Activated CD4-positive, CD25-positive, alpha-beta regulatory T cell (primary cell): ENCODE data around the gene GJB5.
"Not testable (repeated sequence)": the region's sequence is repeated elsewhere in the genome, so short reads cannot be mapped to it uniquely, and the experiment has no call there.

ENCODE experiments used
- DNase-seq, 4 experiments: peaks; one replicate each; lab custom pipeline; 2025; lab: John Stamatoyannopoulos, UW

Gene GJB5

DNA sequence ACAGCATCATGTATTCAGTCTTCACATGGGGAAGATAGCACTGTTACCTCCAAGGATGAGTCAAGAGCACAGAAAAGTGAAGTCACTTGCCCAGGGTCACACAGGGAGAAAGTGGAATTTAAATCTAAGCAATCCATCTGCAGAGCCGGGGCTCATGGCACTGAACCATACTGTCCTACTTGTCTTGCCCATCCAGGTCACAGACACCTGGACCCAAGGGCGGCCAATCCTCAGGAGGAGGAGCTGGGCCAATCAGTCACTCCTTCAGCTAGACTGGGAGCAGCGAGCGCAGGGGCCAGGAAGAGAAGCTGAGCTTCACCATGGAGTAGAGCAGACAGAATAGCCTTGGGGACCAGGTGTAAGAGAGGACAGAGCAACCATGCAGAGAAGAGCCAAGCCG is 9.2 kb upstream of the GJB5 start:
- DNase-seq, result no peak

DNA sequence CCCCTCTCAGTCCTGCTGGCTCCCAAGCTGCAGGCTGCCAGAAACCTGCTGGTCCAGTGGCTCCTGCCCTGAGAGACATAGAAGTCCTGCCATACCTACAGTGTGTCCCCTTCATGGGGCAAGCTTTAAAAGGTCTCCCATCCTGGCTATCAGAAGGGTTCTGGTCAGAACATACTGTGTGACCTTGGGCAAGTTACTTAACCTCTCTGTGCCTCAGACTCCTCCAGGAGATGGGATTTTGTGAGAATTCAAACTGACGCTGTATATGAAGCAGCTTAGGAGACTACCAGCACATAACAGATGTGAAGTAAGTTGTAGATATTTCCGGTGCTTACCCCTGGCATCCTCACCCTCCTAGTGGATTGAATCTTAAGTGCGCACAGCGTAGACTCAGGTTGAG is 8.7 kb upstream of the GJB5 start:
- no peak for DNase-seq

DNA sequence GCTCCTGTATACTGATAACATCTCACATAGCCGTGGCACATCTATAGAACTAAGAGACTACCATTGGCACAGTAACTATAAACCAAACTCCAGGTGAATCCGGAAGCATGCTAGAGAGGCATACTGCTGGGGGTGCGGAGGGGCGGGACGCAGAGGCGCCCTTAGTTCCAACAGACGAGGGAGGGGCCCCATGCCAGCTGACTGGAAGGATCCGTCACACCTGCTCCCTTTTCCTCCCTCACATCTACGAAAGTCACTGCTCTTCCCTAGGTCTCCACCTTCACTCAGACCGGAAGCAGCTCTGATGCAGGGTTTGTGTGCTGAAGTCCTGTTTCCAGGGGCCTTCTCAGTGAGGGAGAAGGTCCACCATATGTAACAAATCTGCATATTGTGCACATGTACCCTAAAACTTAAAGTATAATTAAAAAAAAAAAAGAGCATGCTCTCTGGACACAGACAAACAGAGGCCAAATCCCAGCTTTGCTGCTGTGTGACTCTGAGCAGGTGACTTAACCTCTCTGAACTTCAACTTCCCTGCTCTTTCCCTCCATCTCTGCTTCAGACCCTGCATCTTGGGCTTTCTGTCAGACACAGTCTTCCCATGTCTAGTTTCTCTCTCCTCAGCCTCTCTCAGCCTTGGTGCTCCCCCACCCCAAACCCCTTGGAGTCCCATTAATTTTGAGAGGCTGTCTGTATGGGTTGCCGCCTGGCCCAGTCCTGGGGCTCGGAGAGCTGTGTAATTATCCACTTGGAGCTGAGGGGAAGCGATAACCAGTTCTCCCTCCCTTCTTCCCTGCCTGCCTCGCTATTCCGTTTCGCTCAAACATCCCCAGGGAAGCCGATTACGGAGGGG is 7.8 kb upstream of the GJB5 start:
- no peak for DNase-seq

DNA sequence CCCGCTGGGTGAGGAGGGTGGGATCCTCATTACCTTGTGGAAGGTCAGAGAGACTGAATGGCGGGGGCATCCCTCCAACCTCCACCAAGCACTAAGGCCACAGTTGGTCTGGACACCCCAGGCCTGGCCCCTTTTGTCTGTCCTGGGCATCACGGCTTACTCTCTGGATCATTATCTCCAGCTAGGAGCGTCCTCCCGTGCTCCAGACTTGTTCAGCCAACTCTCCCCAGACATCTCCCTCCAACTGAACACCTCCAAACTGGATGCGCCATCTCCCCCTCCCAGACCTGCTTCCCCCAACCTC is 7.3 kb upstream of the GJB5 start:
- no peak for DNase-seq

- DNase-seq, result no peak
Observed at GRCh38 chr1:34749992-34750391, 4.9 kb upstream of the GJB5 start.

- no peak for DNase-seq
Observed at GRCh38 chr1:34750610-34751009, 4.2 kb upstream of the GJB5 start.

DNA sequence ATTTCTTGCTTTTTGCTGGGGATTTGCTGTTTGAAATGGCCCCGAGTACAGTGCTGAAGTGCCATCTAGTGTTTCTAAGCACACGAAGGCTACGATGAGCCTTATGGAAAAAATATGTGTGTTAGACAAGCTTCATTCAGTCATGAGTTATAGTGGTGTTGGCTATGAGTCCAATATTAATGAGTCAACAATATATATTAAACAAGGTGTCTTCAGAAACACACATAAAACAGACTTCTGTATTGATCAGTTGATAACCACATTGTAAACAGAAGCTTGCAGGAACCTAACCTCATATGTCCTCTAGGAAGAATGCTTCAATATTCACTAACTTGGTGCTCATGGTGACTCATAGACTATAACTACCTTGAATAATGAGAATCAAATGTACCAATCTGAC is 1.7 kb upstream of the GJB5 start:
- DNase-seq, result no peak

DNA sequence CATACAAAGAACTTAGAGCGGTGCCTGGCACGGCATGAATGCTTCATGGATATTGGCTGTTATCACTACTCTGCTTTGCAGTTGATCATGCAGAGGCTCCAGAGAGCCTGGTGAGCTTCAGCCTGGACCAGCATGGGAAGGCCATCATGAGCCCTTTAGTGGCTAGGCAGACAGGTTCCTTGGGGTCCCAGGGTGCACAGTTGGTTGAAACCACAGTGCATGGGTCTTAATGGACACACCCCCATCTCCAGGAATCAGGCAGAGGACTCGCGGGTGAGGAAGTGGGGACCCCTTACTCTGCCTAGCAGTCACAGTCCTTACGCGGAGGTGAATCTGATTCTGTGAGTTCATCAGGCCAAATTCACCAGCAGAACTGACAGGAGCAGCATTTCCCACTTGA is 1.1 kb downstream of the GJB5 start:
- no peak for DNase-seq

GRCh38 chr1:34757386-34757785 is 2.5 kb downstream of the GJB5 start:
- no peak for DNase-seq

- DNase-seq, result no peak
Observed at GRCh38 chr1:34758751-34759150, 3.9 kb downstream of the GJB5 start.

DNA sequence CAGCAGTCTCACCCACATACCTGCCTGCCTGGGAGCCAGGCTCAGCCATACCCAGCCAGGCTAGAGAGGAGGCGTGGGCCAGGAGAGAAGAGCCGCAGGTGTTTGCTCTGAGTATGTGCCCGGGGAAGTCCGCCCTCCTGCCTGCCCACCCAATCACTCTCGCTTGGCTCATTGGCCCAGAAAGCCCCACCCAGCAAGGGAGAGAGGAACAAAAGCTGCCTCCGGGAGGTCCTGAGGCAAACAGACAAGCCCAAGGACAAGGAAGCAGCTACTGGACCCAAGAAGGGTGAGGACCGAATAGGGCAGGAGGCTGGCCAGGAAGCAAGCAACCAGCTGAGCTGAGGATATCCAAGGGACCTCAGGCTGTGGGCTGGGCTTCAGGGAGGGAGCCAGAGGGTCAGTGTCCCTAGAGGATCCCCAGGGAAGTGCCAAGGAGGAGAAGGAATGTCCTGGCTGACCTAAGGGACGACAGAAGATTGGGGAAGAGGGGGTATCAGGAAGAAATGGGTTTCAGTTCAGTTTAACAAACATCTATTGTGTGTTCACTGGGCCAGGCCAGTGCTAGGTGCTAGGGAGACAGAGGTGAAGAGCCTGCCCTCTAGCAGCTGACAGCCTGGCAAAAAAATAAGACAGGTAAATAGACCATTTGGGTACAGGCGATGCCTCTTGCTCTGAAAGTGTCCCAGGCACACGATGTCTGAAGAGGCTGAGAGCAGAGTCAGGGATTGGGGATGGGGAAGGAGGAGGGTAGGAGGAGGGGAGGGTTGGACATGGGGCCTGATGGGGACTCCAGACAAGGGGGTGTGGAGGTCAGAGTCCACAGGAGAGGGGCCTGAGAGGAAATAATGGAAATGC is 4.9 kb downstream of the GJB5 start, which contains the start of gene GJB4:
Gene GJB4, plus strand, starts transcription at position 238 of the 855 bp plus-strand sequence. CDS start 1,515 bp downstream, outside the sequence.
- no peak for DNase-seq

- DNase-seq, result no peak
Observed at GRCh38 chr1:34761176-34761761, 6.4 kb downstream of the GJB5 start.

DNA sequence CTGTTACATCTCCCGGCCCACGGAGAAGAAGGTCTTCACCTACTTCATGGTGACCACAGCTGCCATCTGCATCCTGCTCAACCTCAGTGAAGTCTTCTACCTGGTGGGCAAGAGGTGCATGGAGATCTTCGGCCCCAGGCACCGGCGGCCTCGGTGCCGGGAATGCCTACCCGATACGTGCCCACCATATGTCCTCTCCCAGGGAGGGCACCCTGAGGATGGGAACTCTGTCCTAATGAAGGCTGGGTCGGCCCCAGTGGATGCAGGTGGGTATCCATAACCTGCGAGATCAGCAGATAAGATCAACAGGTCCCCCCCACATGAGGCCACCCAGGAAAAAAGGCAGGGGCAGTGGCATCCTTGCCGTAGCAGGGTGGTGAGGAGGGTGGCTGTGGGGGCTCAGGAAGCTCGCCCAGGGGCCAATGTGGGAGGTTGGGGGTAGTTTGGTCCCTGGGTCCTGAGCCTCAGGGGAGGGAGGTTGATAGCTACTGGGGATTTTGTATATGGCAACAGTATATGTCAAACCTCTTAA is 7.0 kb downstream of the GJB5 start:
- DNase-seq, result no peak

GRCh38 chr1:34762474-34763141 is 7.8 kb downstream of the GJB5 start:
- no peak for DNase-seq

GRCh38 chr1:34763142-34763781 is 8.4 kb downstream of the GJB5 start:
- DNase-seq, result no peak

DNA sequence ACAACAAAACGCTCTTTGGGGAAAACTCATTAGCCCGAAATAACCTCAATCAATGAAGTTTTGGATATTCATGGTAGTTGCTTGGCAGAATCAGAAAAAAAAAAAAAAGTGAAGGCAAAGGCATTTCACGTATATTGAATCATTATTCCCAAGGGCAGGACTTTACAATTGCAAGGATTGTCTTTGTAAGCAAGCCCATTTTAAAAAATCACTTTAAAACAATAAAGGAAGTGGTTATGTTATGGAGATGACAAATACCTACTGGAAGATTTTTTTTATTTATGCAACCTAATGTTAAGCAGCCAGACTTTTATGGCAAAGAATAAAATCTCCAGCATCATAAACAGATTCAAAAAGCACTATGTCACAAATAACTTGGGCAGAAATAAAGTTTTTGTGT is 14.0 kb downstream of the GJB5 start:
- no peak for DNase-seq

GRCh38 chr1:34770891-34771504 is 16.2 kb downstream of the GJB5 start:
- no peak for DNase-seq

DNA sequence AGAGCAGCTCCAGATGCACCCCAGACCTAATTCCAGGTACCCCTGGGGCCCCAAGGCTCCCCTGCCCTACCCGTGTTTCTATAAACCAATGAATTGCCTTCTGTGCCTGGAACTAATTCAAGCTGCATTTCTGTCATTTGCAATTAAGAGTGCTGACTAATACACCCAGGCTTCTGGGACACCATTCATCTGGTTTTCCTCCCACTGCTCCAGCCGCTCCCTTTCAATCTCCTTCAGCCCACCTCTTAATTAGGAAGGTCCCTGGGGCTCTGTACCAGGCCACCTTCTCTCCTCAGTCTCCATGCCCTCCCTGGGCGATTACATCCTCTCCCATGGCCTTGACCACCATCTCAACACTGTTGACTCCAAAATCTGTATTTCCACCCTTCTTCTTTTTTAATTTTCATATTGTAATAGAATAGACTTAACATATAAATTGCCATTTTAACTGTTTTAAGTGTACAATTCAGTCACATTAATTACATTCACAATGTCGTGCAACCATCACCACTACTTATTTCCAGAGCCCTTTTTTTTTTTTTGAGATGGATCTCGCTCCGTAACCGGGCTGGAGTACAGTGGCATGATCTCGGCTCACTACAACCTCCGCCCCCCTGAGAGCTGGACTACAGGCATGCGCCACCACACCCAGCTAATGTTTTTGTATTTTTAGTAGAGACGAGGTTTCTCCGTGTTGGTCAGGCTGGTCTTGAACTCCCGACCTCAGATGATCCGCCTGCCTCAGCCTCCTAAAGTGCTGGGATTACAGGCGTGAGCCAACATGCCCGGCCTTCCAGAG is 16.9 kb downstream of the GJB5 start:
- DNase-seq, result no peak

DNA sequence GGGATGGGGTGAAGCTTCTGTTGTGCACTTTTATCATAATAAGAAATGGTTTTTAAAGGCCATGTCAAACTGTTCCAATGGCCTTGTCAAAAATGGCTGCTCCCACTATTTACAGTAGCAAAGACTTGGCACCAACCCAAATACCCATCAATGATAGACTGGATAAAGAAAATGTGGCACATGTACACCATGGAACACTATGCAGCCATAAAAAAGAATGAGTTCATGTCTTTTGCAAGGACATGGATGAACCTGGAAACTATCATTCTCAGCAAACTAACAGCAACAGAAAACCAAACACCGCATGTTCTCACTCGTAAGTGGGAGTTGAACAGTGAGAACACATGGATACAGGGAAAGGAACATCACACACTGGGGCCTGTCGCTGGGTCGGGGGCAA is 18.3 kb downstream of the GJB5 start:
- DNase-seq, result not testable (repeated sequence)

DNA sequence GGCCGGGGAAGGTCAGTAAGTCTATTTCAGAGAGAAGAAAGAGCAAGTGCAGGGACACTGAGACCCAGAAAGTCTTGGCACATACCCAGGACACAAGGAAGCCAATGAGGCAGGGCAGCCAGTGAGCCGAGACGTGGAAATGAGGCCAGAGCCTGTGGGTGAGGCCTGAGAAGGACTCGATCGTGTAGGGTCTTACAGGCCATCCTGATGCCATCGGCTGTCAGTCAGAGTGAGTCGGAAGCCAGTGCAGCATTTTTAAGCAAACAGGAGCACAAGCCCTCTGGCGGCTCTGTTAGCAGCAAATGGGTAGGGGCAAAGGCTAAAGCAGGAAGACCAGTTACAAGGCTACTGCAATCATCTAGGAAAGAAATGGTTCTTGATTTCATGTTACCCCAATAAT is 20.1 kb downstream of the GJB5 start:
- DNase-seq, result no peak
